Raji (cell line): ENCODE data around the gene SPATA6.

Source experiments
- POLR2A ChIP-seq: IDR thresholded peaks from 2 replicates; pipeline ENCODE4 v1.6.1; 2011; ENCODE audit warnings: low read depth, low read length, control low read depth; ENCODE audit not compliant: insufficient read depth

Gene SPATA6

DNA sequence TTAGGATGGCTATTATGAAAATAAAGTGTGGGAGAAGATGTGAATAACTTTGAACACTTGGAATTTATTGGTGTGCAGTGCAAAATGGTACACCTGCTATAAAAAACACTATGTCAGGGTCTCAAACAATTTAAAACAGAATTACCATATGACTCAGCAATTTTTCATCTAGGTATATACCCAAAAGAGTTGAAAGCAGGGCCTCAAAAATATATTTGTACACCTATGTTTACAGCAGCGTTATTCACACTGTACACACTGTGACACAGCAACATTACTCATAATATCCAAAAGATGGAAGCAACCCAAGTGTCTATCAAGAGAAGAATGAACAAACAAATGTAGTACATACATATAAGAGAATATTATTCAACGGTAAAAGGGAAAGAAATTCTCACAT lies 75.8 kb downstream of the SPATA6 start:
- no peak for TF ChIP-seq POLR2A

DNA sequence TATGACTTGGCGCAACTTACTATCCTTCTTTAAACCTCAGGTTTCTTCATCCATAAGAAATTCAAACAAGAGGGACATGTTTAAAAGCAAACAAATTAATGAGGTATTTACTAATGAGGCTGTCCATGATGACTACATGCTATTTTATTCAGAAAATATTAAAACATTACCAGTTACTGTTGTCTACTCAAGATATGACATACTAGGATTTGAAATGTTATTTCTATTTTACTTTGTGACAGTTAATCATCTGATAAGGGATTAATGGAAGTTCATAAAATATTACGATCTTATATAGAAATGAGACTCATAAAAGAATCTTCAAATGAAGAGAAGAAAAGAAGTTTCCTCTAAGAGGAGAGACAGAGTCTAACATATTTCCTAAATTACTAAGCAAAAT lies 80.1 kb downstream of the SPATA6 start:
- no peak for TF ChIP-seq POLR2A

DNA sequence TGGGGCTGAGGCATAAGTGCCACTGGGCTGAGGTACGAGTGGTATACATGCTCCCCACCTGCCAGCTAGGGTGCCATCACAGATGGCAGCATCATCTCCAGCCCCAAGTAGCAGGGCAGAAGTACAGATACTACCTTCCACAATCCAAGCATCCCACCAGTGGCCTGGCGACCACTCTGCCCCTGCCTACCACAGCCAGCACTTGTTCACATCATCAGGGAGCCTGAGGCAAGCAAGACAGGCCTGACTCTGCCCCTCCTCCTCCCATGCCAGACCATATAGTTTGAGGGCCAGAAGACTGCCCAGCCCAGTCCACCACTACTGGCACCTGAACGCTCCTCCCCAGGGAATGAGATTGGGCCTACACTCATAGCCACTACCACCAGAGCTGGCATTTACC lies 84.6 kb downstream of the SPATA6 start:
- TF ChIP-seq POLR2A: no peak

DNA sequence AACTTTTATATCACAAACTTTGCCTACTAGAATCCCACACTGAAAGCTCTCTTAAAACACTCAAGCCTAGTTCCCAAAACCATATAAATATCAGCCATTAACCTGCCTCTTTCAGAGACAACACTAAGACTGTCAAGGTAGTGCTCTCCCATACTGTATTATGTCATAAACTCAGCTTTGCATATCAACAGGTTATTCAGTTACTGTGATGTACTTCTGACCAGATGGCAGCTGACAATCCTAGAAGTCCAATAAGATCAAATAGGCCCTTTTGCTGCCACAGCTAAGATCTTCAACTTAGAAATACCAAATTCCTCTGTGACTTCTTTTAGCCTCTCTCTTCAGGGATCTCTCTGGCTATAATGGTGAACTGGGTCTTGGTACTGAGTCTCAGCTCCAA lies 97.2 kb downstream of the SPATA6 start:
- no peak for TF ChIP-seq POLR2A

DNA sequence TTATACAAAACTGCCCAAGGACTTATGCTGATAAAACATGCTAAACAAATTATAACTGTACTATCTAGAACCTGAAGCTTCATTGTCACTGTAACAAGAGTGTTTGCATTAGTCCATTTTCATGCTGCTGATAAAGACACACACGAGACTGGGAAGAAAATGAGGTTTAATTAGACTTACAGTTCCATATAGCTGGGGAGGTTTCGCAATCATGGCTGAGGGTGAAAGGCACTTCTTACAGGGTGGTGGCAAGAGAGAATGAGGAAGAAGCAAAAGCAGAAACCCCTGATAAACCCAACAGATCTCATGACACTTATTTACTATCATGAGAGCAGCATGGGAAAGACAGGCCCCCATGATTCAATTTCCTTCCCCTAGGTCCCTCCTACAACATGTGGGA lies 100.4 kb downstream of the SPATA6 start:
- no peak for TF ChIP-seq POLR2A

DNA sequence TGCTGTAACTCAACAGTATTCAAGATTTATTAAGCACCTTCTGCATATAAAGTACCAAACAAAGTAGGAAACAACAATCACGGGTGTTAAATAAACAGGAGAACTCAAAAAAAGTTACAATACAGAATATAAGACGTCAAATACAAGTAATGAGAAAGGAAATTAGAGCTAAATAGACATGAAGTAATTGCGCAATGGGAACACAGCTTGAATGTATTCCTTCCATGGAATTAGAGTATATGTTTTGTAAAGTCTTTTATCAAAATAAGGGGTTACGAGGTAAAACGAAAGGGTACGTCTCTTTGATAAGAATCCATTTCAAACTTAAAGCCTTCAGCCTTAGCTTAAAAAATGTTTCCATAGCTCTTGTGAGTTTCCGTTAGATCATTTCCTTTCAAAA lies 109.1 kb downstream of the SPATA6 start:
- TF ChIP-seq POLR2A: no peak

DNA sequence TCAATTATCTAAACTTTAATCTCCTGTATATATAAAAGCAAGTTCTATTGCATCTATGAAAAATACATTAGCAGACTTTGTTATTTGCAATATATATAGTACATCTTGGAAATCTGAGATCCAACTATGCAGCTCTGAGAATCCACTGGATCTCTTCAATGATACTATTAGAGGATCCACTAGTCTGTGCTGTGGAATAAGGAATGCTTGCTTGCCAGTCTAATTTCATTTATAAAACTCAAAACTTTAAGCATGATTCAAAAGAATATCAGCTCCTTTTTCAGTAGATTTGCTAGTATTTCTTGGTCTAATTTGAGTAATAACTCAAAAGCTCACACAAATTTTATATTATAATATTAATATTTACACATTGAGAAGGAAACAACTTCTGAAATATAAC lies 115.1 kb downstream of the SPATA6 start:
- no peak for TF ChIP-seq POLR2A

DNA sequence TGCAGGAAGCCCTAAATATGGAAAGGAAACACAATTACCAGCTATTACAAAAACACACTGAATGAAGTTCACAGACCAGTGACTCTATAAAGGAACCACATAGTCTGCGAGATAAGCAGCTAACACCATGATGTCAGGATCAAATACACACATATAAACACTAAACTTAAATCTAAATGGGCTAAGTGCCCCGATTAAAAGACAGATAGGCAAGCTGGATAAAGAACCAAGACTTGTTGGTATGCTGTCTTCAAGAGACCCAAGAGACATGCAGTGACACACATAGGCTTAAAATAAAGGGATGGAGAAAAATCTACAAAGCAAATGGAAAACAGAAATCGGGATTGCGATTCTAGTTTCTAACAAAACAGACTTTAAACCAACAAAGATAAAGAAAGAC lies 127.6 kb downstream of the SPATA6 start:
- TF ChIP-seq POLR2A: no peak

DNA sequence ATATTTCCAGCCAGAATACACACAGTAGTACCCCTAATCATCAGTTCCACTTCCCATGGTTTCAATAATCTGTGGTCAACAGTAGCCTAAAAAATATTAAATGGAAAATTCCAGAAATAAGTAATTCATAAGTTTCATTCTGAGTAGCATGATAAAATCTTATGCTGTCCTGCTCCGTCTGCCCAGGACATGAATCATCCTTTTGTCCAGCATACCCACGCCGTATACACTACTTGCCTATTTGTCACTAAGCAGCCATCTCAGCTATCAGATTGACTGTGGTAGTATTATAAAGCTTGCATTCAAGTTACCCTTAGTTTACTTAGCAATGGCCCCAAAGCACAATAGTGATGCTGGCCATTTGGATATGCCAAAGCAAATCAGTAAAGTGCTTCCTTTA lies 130.8 kb downstream of the SPATA6 start:
- TF ChIP-seq POLR2A: no peak

DNA sequence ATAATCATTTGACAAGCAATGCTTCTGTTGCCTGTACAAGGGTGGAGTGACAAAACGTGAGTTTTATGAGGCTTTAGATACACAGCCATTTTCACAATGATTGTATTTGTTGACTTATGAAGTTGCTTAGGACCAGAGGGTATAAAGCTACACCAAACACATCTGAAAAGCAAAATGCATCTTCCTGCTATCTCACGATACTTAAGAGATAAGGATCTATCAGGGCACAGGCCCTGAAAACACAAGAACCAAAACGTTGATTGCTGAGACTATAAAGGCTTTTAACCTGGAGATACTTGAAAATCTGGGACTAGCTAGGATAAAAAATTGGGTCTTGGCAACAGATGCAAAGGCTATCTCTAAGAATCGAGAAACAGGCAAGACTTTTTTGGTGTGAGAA lies 133.7 kb downstream of the SPATA6 start:
- no peak for TF ChIP-seq POLR2A

DNA sequence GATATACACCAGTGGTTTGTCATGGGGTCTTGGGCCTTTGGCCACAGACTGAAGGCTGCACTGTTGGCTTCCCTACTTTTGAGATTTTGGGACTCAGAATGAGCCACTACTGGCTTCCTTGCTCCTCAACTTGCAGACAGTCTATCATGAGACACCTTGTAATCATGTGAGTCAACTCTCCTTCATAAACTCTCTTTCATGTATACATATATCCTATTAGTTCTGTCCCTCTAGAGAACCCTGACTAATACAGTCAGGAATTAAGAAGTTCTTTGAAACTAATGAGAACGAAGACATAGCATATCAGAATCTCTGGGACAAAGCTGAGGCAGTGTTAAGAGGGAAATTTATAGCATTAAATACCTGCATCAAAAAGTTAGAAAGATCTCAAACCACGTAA lies 138.7 kb downstream of the SPATA6 start:
- no peak for TF ChIP-seq POLR2A

DNA sequence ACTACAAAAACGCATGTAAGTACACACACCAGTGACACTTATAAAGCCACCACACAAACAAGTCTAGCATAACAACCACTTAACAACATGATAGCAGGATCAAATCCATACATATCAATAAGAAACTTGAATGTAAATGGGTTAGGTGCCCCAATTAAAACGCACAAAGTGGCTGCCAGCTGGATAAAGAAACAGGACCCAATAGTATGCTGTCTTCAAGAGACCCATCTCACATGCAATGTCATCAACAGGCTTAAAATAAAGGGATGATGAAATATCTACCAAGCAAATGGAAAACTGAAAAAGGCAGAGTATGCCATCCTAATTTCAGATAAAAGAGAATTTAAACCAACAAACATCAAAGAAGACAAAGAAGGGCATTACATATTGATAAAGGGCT lies 139.9 kb downstream of the SPATA6 start:
- TF ChIP-seq POLR2A: no peak

DNA sequence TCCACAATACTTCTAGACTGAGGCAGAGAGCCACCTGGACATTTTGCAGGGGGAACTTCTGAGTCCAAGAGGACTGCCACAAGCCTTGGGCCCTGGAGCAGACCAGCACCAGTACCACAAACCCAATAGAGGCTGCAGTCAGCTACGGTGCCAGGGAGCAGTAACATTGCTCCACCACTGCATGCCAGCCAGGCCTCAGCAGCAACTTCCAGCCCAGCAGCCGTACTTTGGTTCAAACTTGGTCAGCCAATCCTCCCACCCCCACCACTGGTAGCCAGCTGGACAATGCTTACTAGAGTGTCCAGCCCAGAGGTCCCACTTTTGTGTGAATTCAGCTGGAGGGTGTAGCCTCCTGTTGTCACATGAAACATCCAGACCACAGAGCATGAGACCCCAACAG lies 142.1 kb downstream of the SPATA6 start:
- TF ChIP-seq POLR2A: no peak

DNA sequence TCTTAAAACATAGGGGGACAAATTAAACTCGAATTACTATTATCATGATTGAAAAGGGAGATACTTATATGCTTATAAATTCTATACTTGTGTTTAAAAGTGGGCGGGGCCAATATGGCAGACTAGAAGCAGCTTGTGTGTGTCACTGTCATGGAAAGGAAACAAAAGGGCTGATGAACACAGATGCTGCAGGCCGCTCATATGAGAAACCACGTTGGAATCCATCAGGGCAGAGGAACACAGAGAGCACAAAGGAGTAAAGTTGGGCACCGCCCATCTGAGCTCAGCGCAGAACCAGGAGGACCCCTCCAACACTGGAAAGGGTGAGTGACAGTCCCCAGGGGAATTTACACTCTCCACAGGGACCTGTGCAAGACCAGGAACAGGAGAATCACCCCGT lies 142.5 kb downstream of the SPATA6 start:
- no peak for TF ChIP-seq POLR2A

DNA sequence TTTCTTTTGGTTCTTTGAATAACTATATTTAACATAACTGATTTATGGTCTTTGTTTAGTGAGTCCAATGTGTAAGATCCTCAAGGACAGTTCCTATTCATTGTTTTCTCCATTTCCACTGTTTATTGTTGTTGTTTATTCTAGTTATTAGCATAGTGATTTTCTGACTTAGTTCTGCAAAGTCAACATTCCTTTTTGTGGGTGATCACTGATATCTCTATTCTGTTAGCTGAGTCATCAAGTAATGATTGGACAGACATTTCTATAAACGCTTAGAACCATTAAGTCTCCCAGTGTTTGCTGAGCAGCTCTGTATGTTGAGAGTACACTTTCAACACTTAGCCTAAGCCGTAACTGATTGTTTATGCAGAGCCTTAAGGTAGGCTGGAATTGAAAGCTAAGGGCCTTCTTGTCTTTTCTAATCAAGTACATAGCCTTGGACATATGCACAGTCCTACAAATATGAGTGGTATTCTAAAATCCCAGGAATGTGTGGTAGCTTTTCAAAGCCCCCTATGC lies 162.4 kb downstream of the SPATA6 start:
- TF ChIP-seq POLR2A: no peak

DNA sequence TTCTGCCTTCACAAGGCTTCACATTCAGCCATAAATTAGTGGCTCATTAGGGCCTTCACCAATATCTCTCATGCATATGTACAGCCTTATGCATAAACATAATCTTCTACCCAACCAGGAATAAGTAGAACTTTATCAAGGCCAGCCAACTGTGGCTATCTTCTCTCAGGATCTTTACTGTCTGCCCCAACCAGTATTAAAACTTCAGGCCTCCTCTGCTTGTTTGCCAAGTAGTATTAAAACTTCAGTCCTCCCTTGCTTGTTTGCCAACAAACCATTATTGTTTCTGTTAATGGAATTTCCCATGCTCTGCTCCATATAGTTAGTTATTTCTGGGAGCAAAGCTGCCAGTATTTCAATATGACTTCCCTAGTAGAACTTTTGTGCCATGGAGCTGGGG lies 169.4 kb downstream of the SPATA6 start:
- no peak for TF ChIP-seq POLR2A

DNA sequence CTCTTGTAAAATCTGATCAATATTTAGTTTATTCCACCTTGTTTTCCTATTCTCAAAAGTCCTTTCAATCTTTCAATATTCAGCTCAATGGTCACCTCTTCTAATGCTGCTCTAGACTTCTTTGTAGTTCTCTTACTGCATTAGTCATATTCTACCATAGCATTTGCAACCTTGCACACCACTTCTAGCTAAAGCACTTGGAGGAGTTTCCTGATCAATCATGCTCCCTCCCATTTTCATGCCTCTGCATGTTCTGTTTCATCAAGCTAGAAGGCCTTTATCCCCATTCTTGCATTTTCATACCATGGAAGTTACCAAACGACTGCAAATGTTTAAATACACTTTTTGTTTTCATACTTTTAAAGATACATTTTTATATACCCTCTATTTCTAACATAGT lies 177.3 kb downstream of the SPATA6 start:
- no peak for TF ChIP-seq POLR2A

DNA sequence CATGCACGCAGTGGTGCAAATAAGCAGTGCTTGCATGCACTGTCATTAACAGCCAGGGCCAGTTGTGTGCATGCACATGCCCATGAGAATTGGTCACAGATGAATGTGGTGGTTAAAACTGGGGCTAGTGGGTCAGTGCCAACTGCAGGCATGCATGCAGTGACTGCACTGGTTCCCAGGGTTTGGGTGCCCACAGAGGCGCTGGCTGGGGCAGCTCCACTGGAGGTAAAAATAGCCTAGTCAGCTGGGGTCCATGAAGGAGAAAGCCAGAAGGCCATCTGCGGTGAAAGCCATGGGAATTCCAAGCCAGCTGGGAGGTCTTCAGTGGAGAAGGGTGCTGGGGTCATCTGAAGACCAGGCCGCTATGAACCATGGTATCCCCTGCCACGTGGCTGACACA lies 179.3 kb downstream of the SPATA6 start:
- no peak for TF ChIP-seq POLR2A
